Measurements from ENCODE around the gene VPS26A. TPM values are rescaled to one million over a fixed set of nuclear protein-coding genes. Genes with fewer than 3 reads are reported as not detected.

VPS26A gene
- total RNA-seq, 1 donor from 2014 or later: 61.6 TPM

DNA sequence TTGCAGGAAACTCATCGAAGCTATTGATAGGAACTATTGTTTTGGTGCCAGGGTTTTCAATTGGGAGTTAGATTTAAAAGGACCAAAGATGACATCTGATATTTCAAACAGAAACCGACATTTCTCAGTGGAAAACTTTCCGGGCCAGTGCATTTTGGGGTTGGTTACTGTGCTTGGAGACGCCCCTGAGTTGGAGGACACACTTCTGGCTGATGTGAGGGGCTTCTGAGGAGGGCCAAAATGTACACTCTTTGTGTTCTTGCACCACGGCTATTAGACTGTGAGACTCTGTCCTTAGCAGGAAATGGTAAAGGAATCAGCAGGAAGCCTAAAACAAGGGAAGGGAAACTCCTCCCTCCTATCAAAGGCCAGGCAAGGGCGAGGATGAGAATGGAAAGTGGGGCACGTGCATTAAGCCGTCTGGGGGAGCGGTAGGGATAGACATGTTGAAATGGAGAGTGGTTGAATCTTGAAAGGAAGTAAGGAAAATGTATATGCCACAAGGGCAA lies 37.9 kb upstream of the VPS26A start:
- peaks cover 12% of the 10 kb centered on the region for H3K79me2 ChIP-seq (ENCODE audit: insufficient read depth, low read length)
- peaks cover 7% of the 10 kb centered on the region for H3K4me1 ChIP-seq (ENCODE audit: insufficient read depth, low read length)
- no peaks in the 10 kb centered on the region for H3K36me3 Mint-ChIP-seq (ENCODE audit: low read depth, unreplicated experiment)
- TF ChIP-seq EZH2 (IDR thresholded peaks at IDR 0.05; ENCODE audit: insufficient read depth, low read length): no peak
- TF ChIP-seq, protein P1, sequence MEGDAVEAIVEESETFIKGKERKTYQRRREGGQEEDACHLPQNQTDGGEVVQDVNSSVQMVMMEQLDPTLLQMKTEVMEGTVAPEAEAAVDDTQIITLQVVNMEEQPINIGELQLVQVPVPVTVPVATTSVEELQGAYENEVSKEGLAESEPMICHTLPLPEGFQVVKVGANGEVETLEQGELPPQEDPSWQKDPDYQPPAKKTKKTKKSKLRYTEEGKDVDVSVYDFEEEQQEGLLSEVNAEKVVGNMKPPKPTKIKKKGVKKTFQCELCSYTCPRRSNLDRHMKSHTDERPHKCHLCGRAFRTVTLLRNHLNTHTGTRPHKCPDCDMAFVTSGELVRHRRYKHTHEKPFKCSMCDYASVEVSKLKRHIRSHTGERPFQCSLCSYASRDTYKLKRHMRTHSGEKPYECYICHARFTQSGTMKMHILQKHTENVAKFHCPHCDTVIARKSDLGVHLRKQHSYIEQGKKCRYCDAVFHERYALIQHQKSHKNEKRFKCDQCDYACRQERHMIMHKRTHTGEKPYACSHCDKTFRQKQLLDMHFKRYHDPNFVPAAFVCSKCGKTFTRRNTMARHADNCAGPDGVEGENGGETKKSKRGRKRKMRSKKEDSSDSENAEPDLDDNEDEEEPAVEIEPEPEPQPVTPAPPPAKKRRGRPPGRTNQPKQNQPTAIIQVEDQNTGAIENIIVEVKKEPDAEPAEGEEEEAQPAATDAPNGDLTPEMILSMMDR (IDR thresholded peaks at IDR 0.05; ENCODE audit: insufficient read depth, low read depth, low read length): no peak
- H3K4me3 ChIP-seq (ENCODE audit: insufficient read depth, low read depth, low read length): no peak overlapping the region
- H3K9me3 Mint-ChIP-seq (ENCODE audit: unreplicated experiment): no peaks in the 10 kb centered on the region
- H4K20me1 ChIP-seq (ENCODE audit: insufficient read depth, low read length): no peaks in the 10 kb centered on the region
- H3K27ac ChIP-seq (ENCODE audit: low read depth, low read length): no peak overlapping the region
- peak overlapping the region; percentile 30 for H3K4me2 ChIP-seq (ENCODE audit: low read length)
- peak overlapping the region; percentile 77 for H2AFZ ChIP-seq (ENCODE audit: low read depth, low read length)
- FAIRE-seq (no peak), DNase-seq (ENCODE audit: low read depth) (no peak)
- H3K9ac ChIP-seq (ENCODE audit: low read length): no peak overlapping the region
- H3K27me3 ChIP-seq (ENCODE audit: insufficient read depth, low read length): no peaks in the 10 kb centered on the region
- H3K4me3 Mint-ChIP-seq (ENCODE audit: unreplicated experiment): no peak overlapping the region
- no peak overlapping the region for H3K27ac Mint-ChIP-seq (ENCODE audit: unreplicated experiment)
- peaks cover 3% of the 10 kb centered on the region for H3K27me3 Mint-ChIP-seq (ENCODE audit: low read depth, unreplicated experiment)
- no peaks in the 10 kb centered on the region for H3K36me3 ChIP-seq (ENCODE audit: insufficient read depth, low read length)
- H3K4me1 Mint-ChIP-seq (ENCODE audit: low read depth, unreplicated experiment): no peaks in the 10 kb centered on the region
- H3K9me3 ChIP-seq (ENCODE audit: insufficient read depth, low read depth, low read length): no peaks in the 10 kb centered on the region

DNA sequence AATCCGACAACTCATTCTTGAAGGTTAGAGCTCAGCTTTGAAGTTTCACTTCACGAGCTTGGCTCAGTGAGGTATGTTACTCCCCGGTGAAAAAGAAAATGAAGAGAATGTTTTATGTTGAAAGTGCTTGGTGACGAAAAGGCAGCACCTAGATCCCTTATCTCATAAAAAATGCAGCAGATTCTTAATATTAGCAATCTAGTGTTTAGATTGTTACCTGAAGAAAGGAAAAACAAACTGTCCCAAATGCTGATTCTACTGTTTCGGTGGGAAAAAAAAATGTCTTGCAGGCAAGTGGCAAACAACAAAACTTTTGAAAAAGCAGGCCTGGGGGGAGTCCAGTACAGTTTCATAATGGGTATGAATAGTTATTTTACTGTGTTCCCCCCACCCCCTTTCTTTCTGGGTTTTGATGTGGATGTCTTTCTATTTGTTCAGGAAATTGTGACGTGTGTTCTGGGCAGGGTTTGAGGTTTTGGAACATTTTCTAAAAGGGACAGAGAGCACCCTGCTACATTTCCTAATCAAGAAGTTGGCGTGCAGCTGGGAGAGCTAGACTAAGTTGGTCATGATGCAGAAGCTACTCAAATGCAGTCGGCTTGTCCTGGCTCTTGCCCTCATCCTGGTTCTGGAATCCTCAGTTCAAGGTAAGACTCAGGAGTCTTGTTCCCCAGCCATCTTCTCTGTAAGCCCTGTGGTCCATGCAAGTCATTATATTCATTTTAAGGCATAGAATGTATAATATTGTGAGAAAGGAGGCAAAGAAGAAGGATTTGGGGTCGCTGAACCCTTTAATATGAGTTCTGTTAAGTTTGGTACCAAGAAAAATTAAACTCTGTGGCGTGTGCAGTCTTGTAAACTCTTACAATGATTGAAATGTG lies 36.1 kb upstream of the VPS26A start, which contains the start of gene SRGN:
SRGN (plus strand) TSS at position 514 of the 881 bp plus-strand sequence; CDS start at position 569, 55 bp downstream.
- no peaks in the 10 kb centered on the region for H3K9me3 Mint-ChIP-seq (ENCODE audit: unreplicated experiment)
- H3K36me3 Mint-ChIP-seq (ENCODE audit: low read depth, unreplicated experiment): no peaks in the 10 kb centered on the region
- Histone ChIP-seq H4K20me1 (ENCODE audit: insufficient read depth, low read length) (no peaks in the 10 kb centered on the region), H3K79me2 (ENCODE audit: insufficient read depth, low read length) (peaks cover 26% of the 10 kb centered on the region), H3K36me3 (ENCODE audit: insufficient read depth, low read length) (no peaks in the 10 kb centered on the region), H2AFZ (ENCODE audit: low read depth, low read length) (no peak within 1 kb of the TSS), H3K27ac (ENCODE audit: low read depth, low read length) (peak within 1 kb of the TSS; percentile 73), H3K4me1 (ENCODE audit: insufficient read depth, low read length) (peaks cover 7% of the 10 kb centered on the region), H3K27me3 (ENCODE audit: insufficient read depth, low read length) (no peaks in the 10 kb centered on the region), H3K4me3 (ENCODE audit: insufficient read depth, low read depth, low read length) (peak within 1 kb of the TSS; percentile 69), H3K9ac (ENCODE audit: low read length) (peak within 1 kb of the TSS; percentile 76), H3K9me3 (ENCODE audit: insufficient read depth, low read depth, low read length) (no peaks in the 10 kb centered on the region), H3K4me2 (ENCODE audit: low read length) (peak within 1 kb of the TSS; percentile 74)
- H3K27ac Mint-ChIP-seq (ENCODE audit: unreplicated experiment): no peak within 1 kb of the TSS
- FAIRE-seq (no peak), DNase-seq (ENCODE audit: low read depth) (peak; percentile 62)
- H3K4me3 Mint-ChIP-seq (ENCODE audit: unreplicated experiment): no peak within 1 kb of the TSS
- no peak for TF ChIP-seq EZH2 (IDR thresholded peaks at IDR 0.05; ENCODE audit: insufficient read depth, low read length)
- TF ChIP-seq, protein P1 (IDR thresholded peaks at IDR 0.05; ENCODE audit: insufficient read depth, low read depth, low read length): no peak
- H3K27me3 Mint-ChIP-seq (ENCODE audit: low read depth, unreplicated experiment): peaks cover 3% of the 10 kb centered on the region
- H3K4me1 Mint-ChIP-seq (ENCODE audit: low read depth, unreplicated experiment): no peaks in the 10 kb centered on the region

DNA sequence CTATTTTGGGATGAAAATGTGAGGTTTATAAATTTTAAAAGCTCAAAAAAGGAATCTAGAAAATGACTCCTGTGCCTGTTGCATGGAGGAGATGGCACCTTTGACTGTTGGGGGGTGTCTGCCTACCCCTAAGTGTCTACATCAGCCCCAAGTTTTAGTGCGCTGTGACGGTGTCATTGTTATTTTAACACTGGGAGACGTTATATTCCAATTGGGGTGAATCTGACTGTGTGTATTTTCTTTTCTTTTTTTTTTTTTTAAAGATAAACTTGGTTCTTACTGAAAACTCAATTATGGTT lies 35.6 kb upstream of the VPS26A start:
- H3K9me3 ChIP-seq (ENCODE audit: insufficient read depth, low read depth, low read length): no peaks in the 10 kb centered on the region
- H3K4me3 ChIP-seq (ENCODE audit: insufficient read depth, low read depth, low read length): peak overlapping the region; percentile 69
- H3K79me2 ChIP-seq (ENCODE audit: insufficient read depth, low read length): peaks cover 29% of the 10 kb centered on the region
- Mint-ChIP-seq H3K27me3 (ENCODE audit: low read depth, unreplicated experiment) (peaks cover 3% of the 10 kb centered on the region), H3K4me1 (ENCODE audit: low read depth, unreplicated experiment) (no peaks in the 10 kb centered on the region), H3K27ac (ENCODE audit: unreplicated experiment) (no peak overlapping the region), H3K36me3 (ENCODE audit: low read depth, unreplicated experiment) (no peaks in the 10 kb centered on the region), H3K9me3 (ENCODE audit: unreplicated experiment) (no peaks in the 10 kb centered on the region), H3K4me3 (ENCODE audit: unreplicated experiment) (no peak overlapping the region)
- DNase-seq (ENCODE audit: low read depth) (no peak), FAIRE-seq (no peak)
- H3K36me3 ChIP-seq (ENCODE audit: insufficient read depth, low read length): no peaks in the 10 kb centered on the region
- TF ChIP-seq, protein P1 (IDR thresholded peaks at IDR 0.05; ENCODE audit: insufficient read depth, low read depth, low read length): no peak
- TF ChIP-seq EZH2 (IDR thresholded peaks at IDR 0.05; ENCODE audit: insufficient read depth, low read length): no peak
- H2AFZ ChIP-seq (ENCODE audit: low read depth, low read length): no peak overlapping the region
- H3K4me2 ChIP-seq (ENCODE audit: low read length): peak overlapping the region; percentile 74
- no peaks in the 10 kb centered on the region for H4K20me1 ChIP-seq (ENCODE audit: insufficient read depth, low read length)
- H3K4me1 ChIP-seq (ENCODE audit: insufficient read depth, low read length): peaks cover 7% of the 10 kb centered on the region
- peak overlapping the region; percentile 76 for H3K9ac ChIP-seq (ENCODE audit: low read length)
- peak overlapping the region; percentile 73 for H3K27ac ChIP-seq (ENCODE audit: low read depth, low read length)
- H3K27me3 ChIP-seq (ENCODE audit: insufficient read depth, low read length): no peaks in the 10 kb centered on the region
